GM18498 (cell line): ENCODE data around the gene PHTF1.
"Not testable (repeated sequence)": the region's sequence is repeated elsewhere in the genome, so short reads cannot be mapped to it uniquely, and the experiment has no call there.

Experiments
- ATAC-seq: cut with Tn5 transposase; IDR thresholded peaks from one replicate; pipeline ENCODE4 v1.9.1; 2021; ENCODE audit warnings: mild to moderate bottlenecking, moderate library complexity; ENCODE audit not compliant: unreplicated experiment

Gene PHTF1

GRCh38 chr1:113732802-113733201, 26.5 kb downstream of the PHTF1 start:
- no peak for ATAC-seq

GRCh38 chr1:113721010-113721409, 38.3 kb downstream of the PHTF1 start:
- ATAC-seq: no peak

GRCh38 chr1:113718621-113719020, 40.7 kb downstream of the PHTF1 start:
- not testable (repeated sequence) for ATAC-seq

DNA sequence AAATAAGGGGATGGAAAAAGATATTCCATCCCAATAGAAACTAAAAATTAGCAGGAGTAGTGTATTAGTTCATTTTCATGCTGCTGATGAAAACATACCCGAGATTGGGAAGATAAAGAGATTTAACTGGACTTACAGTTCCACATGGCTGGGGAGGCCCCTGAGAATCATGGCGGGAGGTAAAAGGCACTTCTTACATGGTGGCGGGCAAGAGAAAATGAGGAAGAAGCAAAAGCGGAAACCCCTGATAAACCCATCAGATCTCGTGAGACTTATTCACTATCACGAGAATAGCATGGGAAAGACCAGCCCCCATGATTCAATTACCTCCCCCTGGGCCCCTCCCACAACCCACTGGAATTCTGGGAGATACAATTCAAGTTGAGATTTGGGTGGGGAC, 41.8 kb downstream of the PHTF1 start:
- ATAC-seq: not testable (repeated sequence)

DNA sequence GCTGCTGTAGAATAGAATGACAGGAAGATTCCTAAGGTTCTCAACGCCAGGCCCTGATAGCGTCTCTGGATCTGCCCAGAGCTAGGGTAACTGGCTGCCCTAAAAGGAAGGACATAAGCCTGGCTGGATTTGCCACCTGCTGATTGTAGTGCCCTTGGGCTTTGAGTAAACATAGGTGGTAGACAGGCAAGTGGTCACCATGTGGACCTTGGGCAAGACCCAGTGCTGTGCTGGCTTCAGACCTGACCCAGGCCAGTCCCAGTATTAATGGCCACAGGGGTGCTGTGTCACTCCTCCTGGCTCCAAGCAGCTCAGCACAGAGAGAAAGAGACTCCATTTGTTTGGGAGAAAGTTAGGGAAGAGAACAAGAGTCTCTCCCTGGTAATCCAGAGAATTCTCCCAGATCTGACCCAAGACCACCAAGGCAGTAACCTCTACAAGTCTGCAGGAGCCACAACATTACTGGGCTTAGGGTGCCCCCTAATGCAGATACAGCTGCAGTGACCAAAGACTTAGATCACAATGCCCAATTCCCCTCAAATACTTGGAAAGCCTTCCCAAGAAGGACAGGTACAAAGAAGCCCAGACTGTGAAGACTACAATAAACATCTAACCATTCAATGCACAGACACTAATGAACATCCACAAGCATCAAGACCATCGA, 44.5 kb downstream of the PHTF1 start:
- ATAC-seq: no peak

DNA sequence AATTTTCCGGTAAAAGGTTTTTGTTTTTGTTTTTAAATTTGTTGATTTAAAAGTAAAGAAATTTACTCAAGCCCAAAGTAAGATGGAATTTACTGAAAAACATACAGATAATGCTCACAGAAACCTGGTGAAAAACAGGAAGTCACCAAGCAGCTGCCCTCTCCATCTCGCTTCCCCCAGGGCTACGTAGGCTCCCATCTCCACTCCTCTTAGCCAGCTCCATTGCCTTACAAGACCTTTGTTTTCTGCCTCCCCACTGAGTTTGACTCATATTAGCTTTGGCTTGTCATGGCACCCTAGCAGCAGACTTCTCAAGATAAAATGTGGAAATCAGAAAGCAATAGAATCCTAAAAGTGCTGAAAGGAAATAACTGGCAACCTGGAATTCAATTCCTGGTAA, 57.9 kb downstream of the PHTF1 start:
- no peak for ATAC-seq

- ATAC-seq: no peak
Observed at GRCh38 chr1:113694910-113695309, 64.4 kb downstream of the PHTF1 start.

DNA sequence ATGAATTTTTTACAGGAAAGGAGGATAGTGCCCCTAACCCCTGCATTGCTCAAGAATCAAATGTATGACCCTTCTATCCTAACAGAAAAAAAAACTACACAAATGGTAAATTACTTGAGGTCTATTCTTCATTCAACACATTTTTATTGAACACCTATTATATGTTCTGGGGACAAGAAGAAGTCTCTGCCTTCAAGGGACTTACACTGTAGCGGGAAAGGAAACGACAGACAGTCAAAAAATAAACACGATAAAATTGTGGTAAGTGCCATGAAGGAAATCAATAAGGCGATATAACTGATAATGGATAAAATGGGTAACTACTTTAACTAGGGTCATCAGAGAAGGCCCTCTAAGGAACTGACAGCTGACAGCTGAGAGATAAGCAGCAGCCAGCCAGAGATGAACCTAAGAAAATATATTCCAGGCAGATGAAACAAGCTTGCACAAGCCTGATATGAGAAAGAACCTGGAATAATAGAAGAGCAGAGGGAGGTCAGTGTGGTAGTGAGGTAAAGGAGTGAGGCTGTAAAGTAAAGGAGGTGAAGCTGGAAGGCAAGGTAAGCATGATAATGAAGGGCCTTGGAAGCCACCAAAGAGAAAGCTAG, 66.4 kb downstream of the PHTF1 start:
- no peak for ATAC-seq

- ATAC-seq: no peak
Observed at GRCh38 chr1:113692342-113692741, 66.9 kb downstream of the PHTF1 start.

DNA sequence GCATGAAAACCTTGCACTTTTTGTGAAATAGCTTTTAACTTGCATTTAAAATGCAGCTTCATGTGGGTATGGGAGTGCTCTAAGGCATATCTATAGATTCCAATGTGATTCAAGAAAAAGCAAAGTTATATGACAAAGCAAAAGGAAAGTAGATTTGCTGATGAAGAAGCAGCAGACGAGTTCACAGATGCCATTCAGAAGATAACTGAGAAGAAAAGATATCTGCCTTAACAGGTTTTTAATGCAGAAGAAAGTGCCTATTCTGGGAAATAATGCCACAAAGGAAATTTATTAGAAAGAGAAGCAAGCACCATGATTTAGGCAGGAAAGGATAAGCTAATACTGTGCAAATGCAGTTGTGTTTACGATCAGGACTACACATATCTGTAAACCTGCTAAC, 68.1 kb downstream of the PHTF1 start:
- no peak for ATAC-seq

DNA sequence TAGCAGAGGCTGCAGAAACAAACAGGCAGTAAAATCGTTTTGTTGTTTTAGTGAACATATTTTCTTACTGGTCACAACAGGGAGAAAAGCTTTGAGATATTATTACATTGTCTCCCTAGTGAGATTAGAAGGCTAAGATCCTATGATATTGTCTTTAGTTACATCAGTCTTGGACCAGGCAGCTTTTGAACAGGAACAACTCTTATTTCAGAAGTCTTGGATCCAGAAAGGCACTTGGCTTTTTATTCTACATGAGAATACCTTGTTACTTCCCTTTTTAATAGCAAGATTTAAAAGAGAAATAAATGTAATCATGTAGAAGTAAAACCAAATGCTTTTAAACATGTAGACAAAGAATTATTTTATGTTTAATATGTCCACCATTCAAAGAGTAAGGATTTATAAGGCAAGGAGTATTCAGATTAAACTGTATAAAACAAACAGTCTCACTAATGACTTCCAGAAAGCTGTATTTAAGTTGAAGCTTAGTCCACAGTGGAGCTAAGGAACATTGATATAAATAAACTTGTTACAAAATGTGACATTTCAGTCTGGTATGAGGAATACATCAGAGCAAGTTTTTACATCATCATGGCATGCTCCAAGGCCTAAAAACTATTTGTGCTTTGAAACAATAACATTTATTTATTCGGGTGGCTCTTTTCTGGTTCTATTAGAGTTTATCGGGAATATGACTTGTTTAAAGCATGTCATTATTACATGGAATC, 72.2 kb downstream of the PHTF1 start:
- ATAC-seq: no peak

DNA sequence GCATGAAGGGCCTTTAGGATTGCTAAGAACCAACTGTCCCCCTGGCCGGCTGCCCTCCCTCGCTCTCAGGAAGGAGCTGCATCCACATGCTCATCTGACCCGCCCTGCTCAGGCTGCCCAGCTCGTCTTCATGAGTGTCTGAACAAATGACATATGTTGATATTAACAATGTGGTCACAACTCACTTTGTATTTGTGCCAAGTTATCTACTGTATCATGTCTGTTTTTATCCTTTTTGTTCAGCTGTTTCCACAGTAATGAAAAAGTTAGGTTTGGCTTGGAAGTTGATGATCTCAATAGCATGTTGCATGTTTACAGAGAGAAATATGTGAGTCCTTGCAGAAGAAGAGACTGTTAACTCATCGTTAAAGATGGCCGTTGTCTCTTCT, 75.1 kb downstream of the PHTF1 start:
- ATAC-seq: no peak

DNA sequence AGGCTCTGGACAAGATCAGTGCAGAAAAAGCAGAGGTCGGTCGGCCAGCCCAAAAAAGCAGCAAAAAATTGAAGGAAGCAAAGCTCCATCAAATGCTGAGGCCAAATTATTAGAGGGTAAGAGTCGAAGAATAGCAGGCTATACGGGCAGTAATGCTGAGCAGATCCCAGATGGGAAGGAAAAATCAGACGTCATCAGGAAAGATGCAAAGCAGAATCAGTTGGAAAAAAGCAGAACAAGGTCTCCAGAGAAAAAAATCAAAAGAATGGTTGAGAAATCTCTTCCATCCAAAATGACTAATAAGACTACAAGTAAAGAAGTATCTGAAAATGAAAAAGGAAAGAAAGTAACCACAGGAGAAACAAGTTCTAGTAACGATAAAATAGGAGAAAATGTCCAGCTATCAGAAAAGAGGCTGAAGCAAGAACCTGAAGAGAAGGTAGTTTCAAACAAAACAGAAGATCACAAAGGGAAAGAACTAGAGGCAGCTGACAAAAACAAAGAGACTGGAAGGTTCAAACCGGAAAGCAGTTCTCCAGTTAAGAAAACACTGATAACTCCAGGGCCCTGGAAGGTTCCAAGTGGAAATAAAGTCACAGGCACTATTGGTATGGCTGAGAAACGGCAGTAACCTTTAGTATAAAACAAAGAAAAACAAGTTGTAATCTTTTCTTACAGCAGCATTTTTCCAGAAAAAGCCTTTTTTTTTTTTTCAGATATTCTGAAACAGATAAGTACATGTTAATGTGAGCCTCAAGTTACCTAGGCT, 75.7 kb downstream of the PHTF1 start:
- no peak for ATAC-seq

- ATAC-seq: no peak
Observed at GRCh38 chr1:113681596-113682337, 77.5 kb downstream of the PHTF1 start.

GRCh38 chr1:113678159-113678469, 81.2 kb downstream of the PHTF1 start:
- no peak for ATAC-seq

GRCh38 chr1:113677250-113678158, 81.8 kb downstream of the PHTF1 start:
- ATAC-seq: no peak

DNA sequence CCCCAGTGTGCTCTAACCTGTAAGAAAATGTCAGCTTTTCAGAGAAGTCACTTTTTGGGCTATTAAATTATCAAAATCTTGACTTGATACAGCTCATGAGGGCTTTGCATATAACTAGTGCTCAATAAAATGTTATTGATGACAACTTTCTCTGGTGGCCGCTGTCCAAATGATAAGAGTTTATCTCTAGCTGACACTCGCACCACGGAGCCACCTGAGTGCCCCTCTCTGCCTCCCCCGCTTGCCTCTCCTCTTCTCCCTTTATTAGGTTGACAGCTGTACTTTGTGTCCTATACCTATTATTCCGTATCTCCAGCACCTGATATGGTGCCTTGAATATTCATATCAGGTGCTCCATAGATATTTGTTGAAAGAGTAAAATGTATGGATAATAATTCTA, 82.8 kb downstream of the PHTF1 start:
- ATAC-seq: no peak

DNA sequence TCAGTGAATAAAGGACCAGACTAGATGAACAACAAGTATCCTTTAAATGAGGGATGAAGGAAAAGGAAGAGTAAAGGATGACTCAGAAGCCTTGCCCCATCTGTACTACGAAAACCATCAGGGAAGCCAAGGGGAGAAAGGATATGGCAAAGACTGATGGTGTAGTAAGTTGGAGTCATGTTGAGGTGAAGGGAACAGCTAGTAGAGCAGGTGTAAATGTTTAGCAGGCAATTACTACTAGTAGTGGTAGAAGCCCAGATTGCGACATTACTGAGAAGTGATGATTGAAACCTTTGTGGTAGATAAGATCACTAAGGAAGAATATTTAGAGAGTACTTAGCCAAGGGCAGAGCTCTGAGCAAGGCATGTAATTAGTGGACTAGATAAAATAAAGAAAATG, 84.0 kb downstream of the PHTF1 start:
- no peak for ATAC-seq

DNA sequence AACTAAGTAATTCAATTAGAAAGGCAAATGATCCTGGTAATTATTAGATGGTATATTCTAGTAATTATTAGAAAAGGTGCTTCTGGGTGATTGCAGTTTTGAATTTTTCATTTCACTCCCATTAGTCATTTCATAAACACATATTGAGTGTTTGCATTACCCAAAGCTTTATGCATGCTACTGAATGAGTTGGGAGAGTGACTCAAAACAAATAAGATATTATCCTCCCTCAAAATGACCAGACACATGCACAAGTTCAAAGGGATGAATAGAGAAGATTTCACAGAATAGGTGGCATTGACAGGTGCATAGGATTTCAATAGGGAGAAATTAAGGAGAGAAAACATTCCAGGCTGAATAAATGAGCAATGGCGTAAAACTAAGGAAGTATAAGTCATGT, 84.7 kb downstream of the PHTF1 start:
- ATAC-seq: no peak

DNA sequence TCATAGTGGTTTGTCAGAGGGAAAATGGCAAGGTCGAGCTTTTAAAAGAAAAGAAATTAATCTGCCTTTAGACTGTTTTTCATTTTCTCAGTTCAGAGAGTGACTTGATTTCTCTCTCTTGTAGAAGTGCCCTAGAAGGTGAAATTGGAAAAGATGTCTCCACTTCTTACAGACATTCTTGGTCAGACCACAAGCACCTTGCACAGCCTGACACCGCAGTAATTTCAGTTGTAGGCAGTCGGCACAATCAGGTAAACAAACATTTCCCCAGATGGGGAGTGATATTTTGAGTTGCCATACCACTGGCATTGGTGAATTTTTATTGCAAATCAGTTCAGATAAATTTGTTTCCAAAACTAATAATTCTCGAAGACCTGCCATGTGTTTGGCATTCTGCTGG, 86.8 kb downstream of the PHTF1 start:
- ATAC-seq: no peak
